Tibial nerve (tissue), 4 donors: ENCODE results near the gene OSTF1. TPM values are rescaled to one million over a fixed set of nuclear protein-coding genes. Genes with fewer than 3 reads are reported as not detected.

Experiments
- DNase-seq, 2 donors: peaks; one replicate each; pipeline ENCODE4 v3.0.0-alpha.2; 2019; ENCODE audit warnings: low spot score in 2 of 2
- H3K27ac ChIP-seq, 4 donors: fragments of 200-600 bp; sonication (generic) in 3 of 4; one replicate each; pipeline ENCODE4 v1.5.1; 2017 to 2019; ENCODE audit warnings: mild to moderate bottlenecking in 1 of 4
- H3K27me3 ChIP-seq, 2 donors: fragments of 200-600 bp; sonication (generic) in 1 of 2; one replicate each; pipeline versions ENCODE4 v1.5.1 to v1.6.0; 2017 to 2019
- H3K36me3 ChIP-seq, 3 donors: fragments of 200-600 bp; sonication (generic); one replicate each; pipeline ENCODE4 v1.5.1; 2018 to 2019
- H3K4me1 ChIP-seq, 4 donors: fragments of 200-600 bp; sonication (generic) in 3 of 4; one replicate each; pipeline ENCODE4 v1.5.1; 2017 to 2019
- H3K4me3 ChIP-seq, 4 donors: fragments of 200-600 bp; sonication (generic) in 3 of 4; one replicate each; pipeline ENCODE4 v1.5.1; 2017 to 2019; ENCODE audit warnings: mild to moderate bottlenecking in 1 of 4, moderate library complexity in 1 of 4
- H3K9me3 ChIP-seq, 4 donors: fragments of 200-600 bp; sonication (generic) in 3 of 4; one replicate each; pipeline ENCODE4 v1.5.1; 2017 to 2019
- CTCF ChIP-seq, 5 experiments: fragments of 200-600 bp in 3 of 5; fragments of 450-650 bp in 2 of 5; sonication (generic) in 3 of 5; IDR thresholded peaks; one replicate each; pipeline ENCODE4 v1.5.1; 2016 to 2019; ENCODE audit warnings: antibody characterized with exemption in 5 of 5, mild to moderate bottlenecking in 3 of 5, moderate library complexity in 2 of 5
- EP300 ChIP-seq, 2 donors: sonication (generic); formaldehyde crosslinking; IDR thresholded peaks; one replicate each; pipeline ENCODE4 v1.6.1; 2017; ENCODE audit warnings: antibody characterized with exemption in 2 of 2, mild to moderate bottlenecking in 1 of 2
- POLR2A ChIP-seq, 2 donors: fragments of 450-650 bp; IDR thresholded peaks; one replicate each; pipeline ENCODE4 v1.6.1; 2017; ENCODE audit warnings: antibody characterized with exemption in 2 of 2, mild to moderate bottlenecking in 2 of 2, moderate library complexity in 2 of 2
- WGBS, 2 donors: methylation state at CpG; one replicate each; pipeline ENCODE4 v1.1.5; 2018; 5-methylcytosine and 5-hydroxymethylcytosine counted together
- small RNA-seq: library from RNA; depleted of rRNA; stranded (forward); fragments of <200 nt; gene quantifications from one replicate; pipeline ENCODE3, GENCODE V24; 2016
- total RNA-seq, 4 donors: library from RNA; depleted of rRNA; stranded (reverse); fragments of >200 nt; gene quantifications; one replicate each; pipeline ENCODE4 v1.1.0, GENCODE V29; 2016

Gene OSTF1
- total RNA-seq, 4 donors from 2014 or later, result 20.7 to 34.5 (median 24.8) TPM

GRCh38 chr9:75188756-75189155, 100.4 kb downstream of the OSTF1 start:
- TF ChIP-seq CTCF (IDR thresholded peaks at IDR 0.05) (no peak), POLR2A (IDR thresholded peaks at IDR 0.05) (no peak), EP300 (IDR thresholded peaks at IDR 0.05) (no peak)
- no peak for DNase-seq
- no peak overlapping the region for H3K27ac ChIP-seq
- no peaks in the 10 kb centered on the region for H3K27me3 ChIP-seq
- no peak overlapping the region for H3K4me3 ChIP-seq
- H3K9me3 ChIP-seq, result no peaks in the 10 kb centered on the region
- no peaks in the 10 kb centered on the region for H3K4me1 ChIP-seq
- H3K36me3 ChIP-seq, result peaks cover 0 to 6% (median 0%) of the 10 kb centered on the region in 3 donors
- WGBS, 2 donors, result 89 to 95% methylated on average over 2 of the region's 2 CpGs

GRCh38 chr9:75190762-75191161, 102.4 kb downstream of the OSTF1 start:
- TF ChIP-seq CTCF (IDR thresholded peaks at IDR 0.05) (no peak), EP300 (IDR thresholded peaks at IDR 0.05) (no peak), POLR2A (IDR thresholded peaks at IDR 0.05) (no peak)
- Histone ChIP-seq H3K36me3 (no peaks in the 10 kb centered on the region), H3K9me3 (no peaks in the 10 kb centered on the region), H3K4me3 (no peak overlapping the region), H3K4me1 (no peaks in the 10 kb centered on the region), H3K27me3 (no peaks in the 10 kb centered on the region), H3K27ac (no peak overlapping the region)
- 83 to 85% methylated on average over 2 of the region's 2 CpGs for WGBS, 2 donors
- DNase-seq, result no peak

Small RNA genes within 50 kb of the gene (small RNA-seq; reads per million reads assigned to genes)
- gene RF00019, result not detected

Other genes starting within 250 kb of the OSTF1 start
- gene TRPM6, start 200.6 kb upstream of the OSTF1 start, total RNA-seq, result 1 to 10 TPM in 2 of 4 donors, under 1 TPM in 2; 0.30 to 2.9 (median 0.97) TPM
- gene C9orf40, start 135.6 kb upstream of the OSTF1 start, total RNA-seq, result 1 to 10 TPM; 4.2 to 5.9 (median 5.2) TPM
- 10 to 100 TPM in 3 of 4 donors, 1 to 10 TPM in 1; 5.9 to 19.9 (median 15.6) TPM for gene CARNMT1, start 60.2 kb upstream of the OSTF1 start, total RNA-seq
- 10 to 100 TPM; 11.1 to 35.0 (median 16.2) TPM for gene NMRK1, start 359 bp upstream of the OSTF1 start, total RNA-seq